Stomach smooth muscle (tissue), 2 donors: ENCODE data around the gene NCOA5.

Source experiments
- H3K27ac ChIP-seq: one replicate; pipeline ENCODE4 v1.7.0; 2013; ENCODE audit warnings: mild to moderate bottlenecking, low read length, inconsistent platforms
- H3K27me3 ChIP-seq, 2 donors: one replicate each; pipeline ENCODE4 v1.7.0; 2013; ENCODE audit warnings: low read length in 2 of 2; ENCODE audit not compliant: insufficient read depth in 2 of 2, control insufficient read depth in 1 of 2
- H3K36me3 ChIP-seq, 2 donors: one replicate each; pipeline ENCODE4 v1.7.0; 2013; ENCODE audit warnings: low read length in 2 of 2; ENCODE audit not compliant: control insufficient read depth in 2 of 2, insufficient read depth in 2 of 2
- H3K4me1 ChIP-seq: one replicate; pipeline ENCODE4 v1.7.0; 2013; ENCODE audit warnings: low read length; ENCODE audit not compliant: control insufficient read depth, insufficient read depth
- H3K4me3 ChIP-seq, 2 donors: one replicate each; pipeline ENCODE4 v1.7.0; 2013; ENCODE audit warnings: low read length in 2 of 2
- H3K9ac ChIP-seq, 2 donors: one replicate each; pipeline ENCODE4 v1.7.0; 2013; ENCODE audit warnings: low read length in 2 of 2, mild to moderate bottlenecking in 1 of 2
- H3K9me3 ChIP-seq, 2 donors: one replicate each; pipeline ENCODE4 v1.7.0; 2013; ENCODE audit warnings: low read length in 2 of 2; ENCODE audit not compliant: control insufficient read depth in 2 of 2
- donor health status: healthy.
- donor health status: Pancreatic carcinoma.

Gene NCOA5

DNA sequence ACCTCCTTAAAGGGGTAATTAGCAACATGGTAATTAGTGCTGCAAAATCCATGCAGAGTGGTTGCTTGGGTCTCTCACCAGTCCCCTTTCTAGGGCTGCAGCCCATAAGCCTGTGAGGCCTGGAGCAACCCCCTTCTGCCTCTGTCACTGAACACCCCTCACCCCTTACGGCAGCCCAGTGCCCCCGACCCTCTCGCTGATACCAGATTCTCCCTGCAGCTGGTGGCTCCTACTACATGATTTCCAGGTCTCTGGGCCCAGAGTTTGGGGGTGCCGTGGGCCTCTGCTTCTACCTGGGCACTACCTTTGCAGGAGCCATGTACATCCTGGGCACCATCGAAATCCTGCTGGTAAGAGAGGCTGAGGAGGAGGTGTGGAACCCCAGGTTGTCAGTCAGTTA, 52.7 kb downstream of the NCOA5 start:
- H3K36me3 ChIP-seq = no peaks in the 10 kb centered on the region
- no peak overlapping the region for H3K9ac ChIP-seq
- no peaks in the 10 kb centered on the region for H3K4me1 ChIP-seq
- no peak overlapping the region for H3K4me3 ChIP-seq
- H3K27ac ChIP-seq = no peak overlapping the region
- no peaks in the 10 kb centered on the region for H3K9me3 ChIP-seq
- peaks cover 28 to 32% of the 10 kb centered on the region in 2 donors for H3K27me3 ChIP-seq

DNA sequence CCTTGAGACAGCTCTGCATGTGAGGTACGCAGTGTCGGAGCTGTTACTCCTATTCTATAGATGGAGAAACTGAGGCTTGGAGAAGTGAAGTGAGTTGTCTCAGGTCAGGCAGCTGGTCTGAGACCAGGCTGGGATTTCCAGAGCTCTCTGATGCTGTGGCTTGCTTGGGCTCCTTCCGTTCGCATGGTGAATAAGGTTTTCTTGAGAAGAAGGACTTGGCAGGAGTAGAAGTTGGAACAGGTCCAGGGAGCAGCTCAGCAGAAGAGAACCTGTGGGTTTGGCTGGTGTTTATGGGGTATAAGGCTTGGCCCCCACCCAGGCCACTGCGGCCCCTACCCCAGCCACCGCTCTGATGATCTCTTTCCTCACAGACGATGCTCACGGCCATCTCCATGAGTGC, 53.4 kb downstream of the NCOA5 start:
- no peaks in the 10 kb centered on the region for H3K36me3 ChIP-seq
- H3K4me3 ChIP-seq = no peak overlapping the region
- H3K27me3 ChIP-seq = peaks cover 30 to 35% of the 10 kb centered on the region in 2 donors
- no peaks in the 10 kb centered on the region for H3K9me3 ChIP-seq
- peaks cover 2% of the 10 kb centered on the region for H3K4me1 ChIP-seq
- no peak overlapping the region for H3K9ac ChIP-seq
- H3K27ac ChIP-seq = no peak overlapping the region

DNA sequence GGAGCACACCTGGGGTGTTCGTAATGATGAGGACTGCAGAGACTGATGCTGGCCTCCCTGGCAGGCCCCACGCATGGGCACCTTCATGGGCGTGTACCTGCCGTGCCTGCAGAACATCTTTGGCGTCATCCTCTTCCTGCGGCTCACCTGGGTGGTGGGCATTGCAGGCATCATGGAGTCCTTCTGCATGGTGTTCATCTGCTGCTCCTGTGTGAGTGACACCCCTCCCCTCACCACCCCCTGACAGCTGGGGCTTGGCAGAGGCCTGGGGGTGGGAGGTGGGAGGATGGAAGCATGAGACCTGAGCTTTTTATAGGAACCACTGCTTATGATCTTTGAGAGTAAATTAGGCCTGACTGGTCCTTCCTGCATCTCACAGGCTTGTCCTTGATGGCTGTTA, 54.0 kb downstream of the NCOA5 start:
- H3K9ac ChIP-seq = no peak overlapping the region
- H3K27me3 ChIP-seq = peaks cover 36 to 37% of the 10 kb centered on the region in 2 donors

DNA sequence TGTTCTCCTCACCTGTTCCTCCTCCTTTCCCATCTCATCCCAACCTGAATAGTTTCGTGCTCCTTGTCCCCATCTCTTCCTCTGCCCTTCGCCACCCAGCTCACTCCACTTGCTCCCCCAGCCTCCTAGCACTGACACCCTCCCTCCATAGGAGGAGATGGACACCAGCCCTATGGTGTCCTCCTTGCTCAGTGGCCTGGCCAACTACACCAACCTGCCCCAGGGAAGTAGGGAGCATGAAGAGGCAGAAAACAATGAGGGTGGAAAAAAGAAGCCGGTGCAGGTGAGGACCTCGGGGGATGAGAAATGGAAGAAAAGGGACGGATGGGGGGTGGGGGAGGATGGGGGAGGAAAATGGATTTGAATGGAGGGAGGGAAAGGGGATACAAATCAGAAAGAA, 54.5 kb downstream of the NCOA5 start:
- H3K4me1 ChIP-seq = peaks cover 2% of the 10 kb centered on the region
- H3K36me3 ChIP-seq = no peaks in the 10 kb centered on the region
- no peak overlapping the region for H3K27ac ChIP-seq
- H3K27me3 ChIP-seq = peaks cover 40% of the 10 kb centered on the region in 2 donors
- H3K9me3 ChIP-seq = no peaks in the 10 kb centered on the region
- no peak overlapping the region for H3K9ac ChIP-seq
- H3K4me3 ChIP-seq = no peak overlapping the region

More for the DNA sequence above, 54.0 kb downstream of the NCOA5 start:
- Histone ChIP-seq H3K36me3 (no peaks in the 10 kb centered on the region), H3K4me1 (peaks cover 2% of the 10 kb centered on the region), H3K9me3 (no peaks in the 10 kb centered on the region), H3K27ac (no peak overlapping the region), H3K4me3 (no peak overlapping the region)

DNA sequence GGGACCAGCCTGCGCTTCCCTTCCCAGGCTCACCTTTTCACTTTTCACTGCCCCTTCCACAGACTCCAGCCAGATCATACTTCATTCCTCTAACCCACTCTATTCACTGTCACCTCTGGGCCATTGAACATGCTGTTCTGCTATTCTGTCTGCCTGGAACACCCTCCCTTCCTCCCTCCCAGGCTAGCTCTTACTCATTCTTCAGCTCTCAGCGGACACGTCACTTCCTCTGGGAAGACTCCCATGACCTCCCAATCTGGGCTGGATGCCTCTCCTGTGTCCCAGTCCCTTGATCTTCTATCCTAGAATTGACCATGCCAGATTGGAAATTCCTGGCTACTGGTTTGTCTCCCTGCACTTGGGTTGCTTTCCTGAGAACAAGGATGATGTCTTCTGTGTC, 55.7 kb downstream of the NCOA5 start:
- Histone ChIP-seq H3K9me3 (no peaks in the 10 kb centered on the region), H3K4me1 (peaks cover 2% of the 10 kb centered on the region), H3K27me3 (peaks cover 47 to 52% of the 10 kb centered on the region in 2 donors), H3K36me3 (no peaks in the 10 kb centered on the region), H3K4me3 (no peak overlapping the region), H3K9ac (no peak overlapping the region), H3K27ac (no peak overlapping the region)

DNA sequence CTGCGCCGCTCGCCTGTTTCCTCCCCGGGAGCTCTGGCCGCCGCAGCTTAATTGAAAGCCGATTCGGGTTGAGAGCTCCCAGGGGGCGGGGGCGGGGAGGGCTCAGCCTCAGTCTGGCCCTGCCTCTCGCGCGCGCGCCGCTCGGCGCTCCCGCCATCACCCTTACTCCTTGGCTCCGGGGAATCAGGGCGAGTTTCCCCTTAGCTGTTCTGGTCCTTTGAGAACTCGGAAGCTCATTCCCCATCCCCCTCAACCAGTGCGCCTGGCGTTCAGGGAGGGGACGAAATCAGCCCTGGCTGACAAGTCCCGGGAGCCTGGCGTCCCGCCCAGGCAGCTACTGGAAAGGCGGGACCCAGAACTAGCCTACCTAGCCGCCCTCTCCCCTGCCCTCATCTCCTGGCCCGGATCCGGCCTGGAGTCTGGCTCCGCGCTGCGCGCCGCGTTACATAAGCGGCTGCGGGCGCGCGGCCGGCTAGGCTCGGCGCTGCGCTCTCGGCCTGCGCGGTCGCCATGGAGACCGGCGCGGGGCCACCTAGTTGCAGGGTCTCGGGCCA, 58.0 kb downstream of the NCOA5 start:
- H3K9ac ChIP-seq = no peak overlapping the region
- H3K36me3 ChIP-seq = no peaks in the 10 kb centered on the region
- no peaks in the 10 kb centered on the region for H3K9me3 ChIP-seq
- H3K4me1 ChIP-seq = peaks cover 2% of the 10 kb centered on the region
- no peak overlapping the region for H3K27ac ChIP-seq
- no peak overlapping the region for H3K4me3 ChIP-seq
- peaks cover 57 to 71% of the 10 kb centered on the region in 2 donors for H3K27me3 ChIP-seq

DNA sequence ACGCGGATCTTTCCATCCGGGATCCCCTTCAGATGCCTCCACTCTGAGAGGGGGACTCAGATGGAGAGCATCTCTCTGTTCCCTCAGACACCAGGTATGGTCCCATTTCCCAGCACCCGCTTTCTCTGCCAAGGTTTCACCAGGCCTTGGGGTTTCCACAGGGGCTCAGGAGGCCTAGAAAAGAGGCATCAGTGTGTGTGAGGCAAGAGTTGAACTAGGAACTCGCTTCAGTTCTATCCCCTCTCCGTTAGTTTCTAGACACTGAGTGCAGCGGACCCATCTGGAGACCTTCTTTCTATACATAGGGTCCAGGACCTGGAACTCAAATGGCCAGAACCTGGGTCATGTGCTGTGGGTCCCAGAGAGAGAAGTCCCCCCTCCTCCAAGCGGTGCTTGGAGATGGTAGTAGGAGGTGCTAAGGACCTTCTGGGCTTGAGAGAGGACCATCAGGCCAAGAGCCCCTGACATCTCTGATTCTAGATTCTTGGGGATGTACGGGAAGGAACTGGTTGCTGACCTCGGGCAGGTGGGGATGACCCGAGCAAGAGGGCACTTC, 58.7 kb downstream of the NCOA5 start:
- Histone ChIP-seq H3K9ac (no peak overlapping the region), H3K4me3 (no peak overlapping the region), H3K36me3 (no peaks in the 10 kb centered on the region), H3K9me3 (no peaks in the 10 kb centered on the region), H3K4me1 (peaks cover 2% of the 10 kb centered on the region), H3K27me3 (peaks cover 61 to 77% of the 10 kb centered on the region in 2 donors), H3K27ac (no peak overlapping the region)

DNA sequence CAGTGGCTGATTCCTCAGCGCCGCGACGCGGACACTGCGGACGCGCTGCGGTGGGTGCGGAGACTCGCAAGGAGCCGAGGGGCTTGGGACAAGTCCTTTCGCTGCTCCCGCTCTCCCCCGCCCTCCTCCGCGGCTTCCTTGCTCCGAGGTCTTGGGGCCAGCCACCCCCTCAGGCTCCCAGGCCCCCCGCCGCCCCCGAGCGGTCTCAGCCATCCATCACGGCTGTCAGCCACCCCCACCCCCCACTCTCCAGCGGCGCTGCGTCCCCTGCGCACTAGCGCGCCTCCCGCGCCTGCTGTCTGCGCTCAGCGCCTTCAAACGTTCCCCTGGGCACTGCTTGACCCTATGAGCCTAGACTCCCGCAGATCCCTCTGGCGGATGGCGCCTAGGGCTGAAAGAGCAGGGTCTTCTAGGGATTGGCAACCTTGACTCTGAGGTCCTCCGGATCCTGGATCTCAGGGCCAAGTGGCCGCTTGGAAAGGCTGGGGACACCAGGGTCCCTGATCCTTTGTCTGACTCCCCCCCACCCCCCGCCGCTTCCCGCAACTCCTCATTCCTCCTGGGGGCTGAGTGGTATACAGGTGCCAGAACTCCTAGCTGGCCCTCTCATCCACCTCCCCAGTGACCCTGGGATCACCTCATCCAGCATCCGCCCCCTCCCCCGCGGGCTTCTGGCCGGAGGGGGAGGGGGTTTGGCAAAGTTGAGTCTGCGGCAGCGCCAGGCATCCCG, 59.3 kb downstream of the NCOA5 start:
- H3K4me3 ChIP-seq = no peak overlapping the region
- no peak overlapping the region for H3K9ac ChIP-seq

DNA sequence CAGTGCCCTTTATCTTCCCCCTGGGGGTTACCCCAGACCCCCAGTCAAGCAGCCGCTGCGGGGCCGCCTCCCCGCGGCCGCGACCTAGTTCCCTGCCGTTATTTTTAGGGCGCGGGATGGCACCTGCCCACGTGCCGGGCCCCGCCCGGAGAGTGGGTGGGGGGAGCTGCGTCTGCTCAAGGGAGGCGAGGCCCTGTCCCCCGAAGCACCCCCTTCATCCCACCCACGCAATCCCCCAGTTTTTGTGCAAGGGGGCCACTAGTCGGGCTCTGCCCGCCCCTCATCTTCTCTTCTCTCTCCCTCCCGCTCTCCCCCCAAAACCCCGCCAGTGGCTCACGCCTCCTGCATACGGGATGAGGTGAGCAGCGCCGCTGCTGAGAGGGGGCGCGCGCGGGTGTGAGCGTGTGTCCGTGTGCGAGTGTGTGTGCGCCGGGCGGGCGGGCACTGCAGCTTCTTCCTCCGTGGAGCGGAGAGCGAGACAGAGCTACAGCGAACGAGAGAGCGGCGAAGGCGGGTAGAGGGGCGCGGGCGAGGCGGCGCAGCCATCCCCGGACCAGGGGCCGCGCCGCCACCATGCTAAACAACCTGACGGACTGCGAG, 60.9 kb downstream of the NCOA5 start, which contains the start of gene SLC12A5:
Gene SLC12A5, plus strand, starts transcription at position 444 of the 600 bp plus-strand sequence. Its CDS starts 130 bp downstream, at position 574.
- Histone ChIP-seq H3K9me3 (no peaks in the 10 kb centered on the region), H3K4me1 (peaks cover 2% of the 10 kb centered on the region), H3K9ac (no peak within 1 kb of the TSS), H3K27me3 (peaks cover 58 to 86% of the 10 kb centered on the region in 2 donors), H3K36me3 (no peaks in the 10 kb centered on the region), H3K27ac (no peak within 1 kb of the TSS), H3K4me3 (no peak within 1 kb of the TSS)

More for the DNA sequence above, 59.3 kb downstream of the NCOA5 start:
- no peaks in the 10 kb centered on the region for H3K36me3 ChIP-seq
- H3K9me3 ChIP-seq = no peaks in the 10 kb centered on the region
- peaks cover 64 to 81% of the 10 kb centered on the region in 2 donors for H3K27me3 ChIP-seq
- H3K4me1 ChIP-seq = peaks cover 2% of the 10 kb centered on the region
- no peak overlapping the region for H3K27ac ChIP-seq

DNA sequence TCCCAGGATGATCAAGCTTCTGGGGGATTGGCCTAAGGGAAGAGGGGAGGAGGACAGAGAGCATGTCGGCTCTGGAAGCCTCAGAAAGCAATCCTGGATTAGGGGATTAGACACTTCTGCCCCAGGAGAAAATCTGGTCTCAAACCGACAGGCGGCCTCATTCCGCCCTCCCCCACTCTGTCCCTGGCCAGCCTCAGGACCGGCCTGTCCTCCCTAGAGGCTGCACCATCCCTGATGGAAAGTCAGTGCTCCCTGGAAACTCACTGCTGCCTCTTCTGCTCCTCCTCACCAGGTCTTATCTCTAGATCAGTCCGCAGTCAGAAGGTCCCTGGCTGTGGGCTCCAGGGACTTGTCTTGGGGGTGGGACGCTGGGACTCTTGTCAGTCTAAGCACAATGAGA, 61.7 kb downstream of the NCOA5 start:
- Histone ChIP-seq H3K4me1 (peaks cover 2% of the 10 kb centered on the region), H3K27ac (no peak overlapping the region), H3K36me3 (no peaks in the 10 kb centered on the region), H3K4me3 (no peak overlapping the region), H3K27me3 (peaks cover 55 to 86% of the 10 kb centered on the region in 2 donors), H3K9ac (no peak overlapping the region), H3K9me3 (no peaks in the 10 kb centered on the region)
